Smooth muscle cell of the brain vasculature (primary cell): Measurements from ENCODE around the gene PRR13.
"Not testable (repeated sequence)": the region's sequence is repeated elsewhere in the genome, so short reads cannot be mapped to it uniquely, and the experiment has no call there.

Experiments used
- DNase-seq: peaks from one replicate; pipeline ENCODE4 v3.0.0-alpha.2; 2012; ENCODE audit warnings: low read depth, low spot score

PRR13 gene

GRCh38 chr12:53435326-53435725 is 6.2 kb upstream of the PRR13 start:
- not testable (repeated sequence) for DNase-seq

- DNase-seq = not testable (repeated sequence)
Observed at GRCh38 chr12:53439582-53439981, 2.0 kb upstream of the PRR13 start.

- DNase-seq = no peak
Observed at GRCh38 chr12:53443955-53444354, 2.4 kb downstream of the PRR13 start.

- not testable (repeated sequence) for DNase-seq
Observed at GRCh38 chr12:53444593-53445325, 3.2 kb downstream of the PRR13 start.

- DNase-seq = no peak
Observed at GRCh38 chr12:53450936-53451335, 9.4 kb downstream of the PRR13 start.

- DNase-seq = peak; percentile 98
Observed at GRCh38 chr12:53451661-53452158, 10.2 kb downstream of the PRR13 start, which contains the start of gene PCBP2. Gene PCBP2, plus strand, starts transcription at chr12:53452102. Its CDS starts 2,699 bp downstream, at chr12:53454801.

GRCh38 chr12:53452159-53453077 is 10.9 kb downstream of the PRR13 start:
- peak; percentile 77 for DNase-seq

- DNase-seq = no peak
Observed at GRCh38 chr12:53453953-53454640, 12.6 kb downstream of the PRR13 start.

- DNase-seq = no peak
Observed at GRCh38 chr12:53454707-53455106, 13.2 kb downstream of the PRR13 start.

GRCh38 chr12:53456654-53457366 is 15.3 kb downstream of the PRR13 start:
- DNase-seq = no peak

GRCh38 chr12:53459097-53459496 is 17.6 kb downstream of the PRR13 start:
- DNase-seq = no peak

- no peak for DNase-seq
Observed at GRCh38 chr12:53461059-53461458, 19.5 kb downstream of the PRR13 start.

GRCh38 chr12:53461591-53461990 is 20.1 kb downstream of the PRR13 start:
- DNase-seq = no peak

- DNase-seq = no peak
Observed at GRCh38 chr12:53462935-53463334, 21.4 kb downstream of the PRR13 start.

- no peak for DNase-seq
Observed at GRCh38 chr12:53463802-53464560, 22.4 kb downstream of the PRR13 start.

GRCh38 chr12:53464685-53465418 is 23.3 kb downstream of the PRR13 start:
- no peak for DNase-seq

- no peak for DNase-seq
Observed at GRCh38 chr12:53465679-53466078, 24.1 kb downstream of the PRR13 start.

- no peak for DNase-seq
Observed at GRCh38 chr12:53466640-53467039, 25.1 kb downstream of the PRR13 start.

- no peak for DNase-seq
Observed at GRCh38 chr12:53467082-53467481, 25.5 kb downstream of the PRR13 start.

- no peak for DNase-seq
Observed at GRCh38 chr12:53467880-53468279, 26.3 kb downstream of the PRR13 start.
